Measurements from ENCODE around the gene PPP4R4. TPM values are rescaled to one million over a fixed set of nuclear protein-coding genes. Genes with fewer than 3 reads are reported as not detected.

PPP4R4 gene
- total RNA-seq, 2 donors from 2014 or later: 4.6 to 8.4 TPM

DNA sequence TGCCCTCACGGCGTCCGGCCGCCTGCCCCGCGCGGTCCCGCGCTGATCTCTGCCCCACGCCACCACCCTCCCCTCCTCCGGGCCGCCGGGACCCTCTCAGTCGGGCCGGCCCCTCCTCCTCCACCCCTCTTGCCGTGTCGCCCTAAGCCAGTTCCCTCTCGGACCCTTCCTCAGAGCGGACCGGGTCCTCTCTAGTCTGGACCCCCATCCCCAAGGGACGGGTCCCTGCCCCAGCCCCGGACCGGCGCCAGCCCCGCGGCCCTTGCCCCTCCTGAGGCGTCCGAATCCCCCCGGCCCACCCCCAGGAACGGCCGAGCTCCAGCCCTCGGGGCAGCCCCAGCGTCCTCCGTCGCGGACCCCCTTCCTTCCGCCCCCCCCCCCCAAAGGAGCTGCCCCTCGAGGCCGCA, 485 bp downstream of the PPP4R4 start:
- H3K4me1 Mint-ChIP-seq: peaks cover 4% of the 10 kb centered on the region
- no peak for DNase-seq
- Histone ChIP-seq H3K9me3 (ENCODE audit: control insufficient read depth, low read length) (no peaks in the 10 kb centered on the region), H3K9ac (ENCODE audit: extremely low read depth, low read length, poor library complexity, severe bottlenecking) (no peak overlapping the region), H3K4me1 (ENCODE audit: control insufficient read depth, insufficient read depth, low read length) (no peaks in the 10 kb centered on the region), H3K27ac (ENCODE audit: low read depth, low read length) (no peak overlapping the region), H3K27me3 (ENCODE audit: control insufficient read depth, insufficient read depth, low read length, poor library complexity, severe bottlenecking) (peaks cover 52% of the 10 kb centered on the region), H3K4me3 (ENCODE audit: low read length) (peak overlapping the region; percentile 75), H3K36me3 (ENCODE audit: control insufficient read depth, insufficient read depth, low read length) (no peaks in the 10 kb centered on the region)
- H3K36me3 Mint-ChIP-seq (ENCODE audit: low read depth): no peaks in the 10 kb centered on the region
- peaks cover 58% of the 10 kb centered on the region for H3K27me3 Mint-ChIP-seq (ENCODE audit: insufficient read depth)
- no peaks in the 10 kb centered on the region for H3K9me3 Mint-ChIP-seq
- H3K27ac Mint-ChIP-seq: no peak overlapping the region
- peak overlapping the region; percentile 74 for H3K4me3 Mint-ChIP-seq
- no peak for TF ChIP-seq CTCF (conservative IDR thresholded peaks at IDR 0.05)
- 1% methylated on average over 37 of the region's 39 CpGs; no CpG with 5 or more reads in 1 of the 2 experiments for WGBS, 2 experiments (ENCODE audit: insufficient coverage in 1 of 2, insufficient read length in 1 of 2)

DNA sequence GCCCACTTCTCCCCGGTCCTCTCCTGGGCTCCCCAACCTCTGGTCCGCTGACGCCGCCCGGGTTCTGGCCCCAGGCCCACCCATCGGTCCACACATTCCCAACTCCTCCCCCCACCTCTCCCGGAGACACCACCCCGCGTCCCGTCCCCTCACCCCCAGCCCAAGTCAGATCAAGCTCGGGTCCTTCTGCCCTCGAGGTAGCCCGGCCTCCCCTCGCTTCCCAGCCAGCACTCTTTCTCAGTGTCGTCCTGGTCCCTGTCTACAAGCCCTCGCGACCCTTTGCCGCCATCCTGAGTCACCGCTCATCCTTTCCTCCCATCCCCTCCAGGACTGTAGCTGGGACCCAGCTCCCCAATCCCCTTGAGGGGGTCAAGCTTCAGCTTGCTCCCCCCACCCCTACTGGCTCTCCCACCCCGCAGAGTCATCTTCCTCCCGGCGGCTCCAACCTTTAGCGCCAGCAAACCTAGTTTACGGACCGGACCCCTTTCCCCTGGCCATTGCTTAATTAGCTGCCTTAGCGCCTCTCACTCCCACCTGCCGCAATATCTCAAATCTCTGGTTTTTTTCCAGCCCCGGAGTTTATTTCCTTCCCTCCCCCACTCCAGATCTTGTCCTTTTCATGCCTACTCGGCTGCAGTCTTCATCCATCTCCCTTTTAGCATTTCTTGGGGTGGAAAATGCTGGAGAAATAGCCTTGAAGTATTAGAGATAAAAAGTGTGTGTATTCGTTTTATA, 1.1 kb downstream of the PPP4R4 start:
- Histone ChIP-seq H3K9me3 (ENCODE audit: control insufficient read depth, low read length) (no peaks in the 10 kb centered on the region), H3K36me3 (ENCODE audit: control insufficient read depth, insufficient read depth, low read length) (no peaks in the 10 kb centered on the region), H3K4me1 (ENCODE audit: control insufficient read depth, insufficient read depth, low read length) (no peaks in the 10 kb centered on the region), H3K4me3 (ENCODE audit: low read length) (peak overlapping the region; percentile 75), H3K9ac (ENCODE audit: extremely low read depth, low read length, poor library complexity, severe bottlenecking) (no peak overlapping the region), H3K27me3 (ENCODE audit: control insufficient read depth, insufficient read depth, low read length, poor library complexity, severe bottlenecking) (peaks cover 52% of the 10 kb centered on the region), H3K27ac (ENCODE audit: low read depth, low read length) (no peak overlapping the region)
- peak; percentile 85 for DNase-seq
- no peak overlapping the region for H3K27ac Mint-ChIP-seq
- TF ChIP-seq CTCF (conservative IDR thresholded peaks at IDR 0.05): no peak
- H3K4me1 Mint-ChIP-seq: peaks cover 4% of the 10 kb centered on the region
- H3K36me3 Mint-ChIP-seq (ENCODE audit: low read depth): no peaks in the 10 kb centered on the region
- H3K4me3 Mint-ChIP-seq: peak overlapping the region; percentile 74
- WGBS, 2 experiments (ENCODE audit: insufficient coverage in 1 of 2, insufficient read length in 1 of 2): 1 to 3% methylated on average over 18 to 29 of the region's 30 CpGs
- peaks cover 54% of the 10 kb centered on the region for H3K27me3 Mint-ChIP-seq (ENCODE audit: insufficient read depth)
- H3K9me3 Mint-ChIP-seq: no peaks in the 10 kb centered on the region

- no peak for DNase-seq
- H3K4me3 ChIP-seq (ENCODE audit: low read length): peak overlapping the region; percentile 75
- H3K27ac Mint-ChIP-seq: no peak overlapping the region
- no peak for TF ChIP-seq CTCF (conservative IDR thresholded peaks at IDR 0.05)
- peak overlapping the region; percentile 74 for H3K4me3 Mint-ChIP-seq
- H3K27me3 ChIP-seq (ENCODE audit: control insufficient read depth, insufficient read depth, low read length, poor library complexity, severe bottlenecking): peaks cover 52% of the 10 kb centered on the region
- WGBS, 2 experiments (ENCODE audit: insufficient coverage in 1 of 2, insufficient read length in 1 of 2): 30 to 32% methylated on average over 4 to 7 of the region's 7 CpGs
- no peaks in the 10 kb centered on the region for H3K9me3 ChIP-seq (ENCODE audit: control insufficient read depth, low read length)
- peaks cover 6% of the 10 kb centered on the region for H3K4me1 Mint-ChIP-seq
- H3K9me3 Mint-ChIP-seq: no peaks in the 10 kb centered on the region
- H3K27ac ChIP-seq (ENCODE audit: low read depth, low read length): no peak overlapping the region
- no peaks in the 10 kb centered on the region for H3K4me1 ChIP-seq (ENCODE audit: control insufficient read depth, insufficient read depth, low read length)
- H3K27me3 Mint-ChIP-seq (ENCODE audit: insufficient read depth): peaks cover 53% of the 10 kb centered on the region
- H3K36me3 ChIP-seq (ENCODE audit: control insufficient read depth, insufficient read depth, low read length): no peaks in the 10 kb centered on the region
- H3K36me3 Mint-ChIP-seq (ENCODE audit: low read depth): no peaks in the 10 kb centered on the region
- H3K9ac ChIP-seq (ENCODE audit: extremely low read depth, low read length, poor library complexity, severe bottlenecking): no peak overlapping the region
Observed at GRCh38 chr14:94175747-94176146, 1.6 kb downstream of the PPP4R4 start.

All from endodermal cell (in vitro differentiated cells).